Activated B cell treated with CpG ODN at 0.5 μM for 24 hours (primary cell): Measurements from ENCODE around the gene AGAP1. TPM values are rescaled to one million over a fixed set of nuclear protein-coding genes. Genes with fewer than 3 reads are reported as not detected.

Source experiments
- ATAC-seq: fragments of 200-7000 bp; cut with Tn5 transposase; one replicate; pipeline ENCODE4 v1.10.0; 2021; ENCODE audit warnings: low read depth, mild to moderate bottlenecking, moderate library complexity
- CTCF ChIA-PET: fragments of 350-600 bp; sonication (Branson Sonifier 250); formaldehyde crosslinking; loops from one replicate; lab custom pipeline; 2021; ENCODE audit warnings: antibody characterized with exemption; lab: Charles Lee
- POLR2A ChIA-PET: fragments of 350-600 bp; sonication (Branson Sonifier 250); formaldehyde crosslinking; loops from one replicate; lab custom pipeline; 2021; ENCODE audit warnings: antibody characterized with exemption; lab: Charles Lee
- DNase-seq: peaks from one replicate; pipeline ENCODE4 v3.0.0; 2022
- H3K27ac Mint-ChIP-seq: one replicate; pipeline ENCODE4 v1.8.0; 2020; ENCODE audit warnings: mixed read lengths
- H3K27me3 Mint-ChIP-seq: one replicate; pipeline ENCODE4 v1.8.0; 2021; ENCODE audit warnings: mixed read lengths
- H3K36me3 Mint-ChIP-seq: one replicate; pipeline ENCODE4 v1.8.0; 2021; ENCODE audit warnings: low read depth, mixed read lengths
- H3K4me1 Mint-ChIP-seq: one replicate; pipeline ENCODE4 v1.8.0; 2021; ENCODE audit warnings: mixed read lengths
- H3K4me3 Mint-ChIP-seq: one replicate; pipeline ENCODE4 v1.8.0; 2020; ENCODE audit warnings: mild to moderate bottlenecking, mixed read lengths
- H3K9me3 Mint-ChIP-seq: one replicate; pipeline ENCODE4 v1.8.0; 2020; ENCODE audit warnings: mixed read lengths
- CTCF ChIP-seq: fragments of 200-600 bp; IDR thresholded peaks from one replicate; pipeline ENCODE4 v1.8.0; 2022; ENCODE audit warnings: antibody characterized with exemption, mild to moderate bottlenecking
- intact Hi-C: fragments of 100-400 bp; cut with micrococcal nuclease; formaldehyde crosslinking; loops from one replicate; pipeline ENCODE4 v1.15.1; 2024
- total RNA-seq: library from RNA; stranded (reverse); gene quantifications from 2 replicates; pipeline ENCODE4 v1.2.3, GENCODE V29; 2022

Gene AGAP1
- total RNA-seq, 1 donor from 2014 or later: not detected

- TF ChIP-seq CTCF: no peak
- ATAC-seq (no peak), DNase-seq (no peak)
- intact Hi-C loops: no loop called here
- H3K4me1 Mint-ChIP-seq: no peaks in the 10 kb centered on the region
- H3K27me3 Mint-ChIP-seq: no peaks in the 10 kb centered on the region
- H3K9me3 Mint-ChIP-seq: no peaks in the 10 kb centered on the region
- POLR2A ChIA-PET: no interaction called here
- H3K27ac Mint-ChIP-seq: no peak overlapping the region
- no peak overlapping the region for H3K4me3 Mint-ChIP-seq
- H3K36me3 Mint-ChIP-seq: no peaks in the 10 kb centered on the region
- CTCF ChIA-PET: no interaction called here
These were observed 230.1 kb downstream of the AGAP1 start for GRCh38 chr2:235723811-235724465.

- no peak for TF ChIP-seq CTCF
- Mint-ChIP-seq H3K27me3 (no peaks in the 10 kb centered on the region), H3K4me1 (no peaks in the 10 kb centered on the region), H3K27ac (no peak overlapping the region), H3K9me3 (no peaks in the 10 kb centered on the region), H3K36me3 (no peaks in the 10 kb centered on the region), H3K4me3 (no peak overlapping the region)
- ChIA-PET CTCF (no interaction called here), POLR2A (no interaction called here)
- intact Hi-C loops: no loop called here
- DNase-seq (no peak), ATAC-seq (no peak)
These were observed 231.2 kb downstream of the AGAP1 start for GRCh38 chr2:235725016-235725489.

GRCh38 chr2:235725841-235726240 is 232.0 kb downstream of the AGAP1 start:
- no peak overlapping the region for H3K27ac Mint-ChIP-seq
- no peak for TF ChIP-seq CTCF
- no peaks in the 10 kb centered on the region for H3K9me3 Mint-ChIP-seq
- ChIA-PET CTCF (no interaction called here), POLR2A (no interaction called here)
- H3K27me3 Mint-ChIP-seq: no peaks in the 10 kb centered on the region
- no peaks in the 10 kb centered on the region for H3K36me3 Mint-ChIP-seq
- intact Hi-C loops: no loop called here
- DNase-seq (no peak), ATAC-seq (no peak)
- no peak overlapping the region for H3K4me3 Mint-ChIP-seq
- H3K4me1 Mint-ChIP-seq: no peaks in the 10 kb centered on the region

GRCh38 chr2:235726554-235726953 is 232.7 kb downstream of the AGAP1 start:
- Mint-ChIP-seq H3K4me3 (no peak overlapping the region), H3K4me1 (no peaks in the 10 kb centered on the region), H3K9me3 (no peaks in the 10 kb centered on the region), H3K27me3 (no peaks in the 10 kb centered on the region), H3K36me3 (no peaks in the 10 kb centered on the region), H3K27ac (no peak overlapping the region)
- POLR2A ChIA-PET: no interaction called here
- no peak for TF ChIP-seq CTCF
- intact Hi-C loops: no loop called here
- DNase-seq: no peak
- CTCF ChIA-PET: no interaction called here
- no peak for ATAC-seq

- Mint-ChIP-seq H3K4me1 (no peaks in the 10 kb centered on the region), H3K27me3 (peaks cover under 1% of the 10 kb centered on the region), H3K27ac (no peak overlapping the region), H3K4me3 (no peak overlapping the region), H3K9me3 (no peaks in the 10 kb centered on the region), H3K36me3 (no peaks in the 10 kb centered on the region)
- ATAC-seq: no peak
- ChIA-PET POLR2A (no interaction called here), CTCF (no interaction called here)
- no peak for TF ChIP-seq CTCF
- no peak for DNase-seq
- intact Hi-C loops: no loop called here
These were observed 233.3 kb downstream of the AGAP1 start for GRCh38 chr2:235727174-235727573.
